Vagina (tissue), 2 donors: ENCODE results near the gene EYA4. TPM values are rescaled to one million over a fixed set of nuclear protein-coding genes. Genes with fewer than 3 reads are reported as not detected.

Experiments
- DNase-seq, 2 donors: peaks; one replicate each; pipeline ENCODE4 v3.0.0-alpha.2; 2017; ENCODE audit errors: extremely low spot score in 2 of 2
- H3K27ac ChIP-seq: fragments of 200-600 bp; sonication (generic); one replicate; pipeline ENCODE4 v1.5.1; 2019
- H3K27me3 ChIP-seq: fragments of 200-600 bp; sonication (generic); one replicate; pipeline ENCODE4 v1.5.1; 2019
- H3K36me3 ChIP-seq, 2 donors: fragments of 200-600 bp; sonication (generic); one replicate each; pipeline ENCODE4 v1.5.1; 2017 to 2019
- H3K4me1 ChIP-seq: fragments of 200-600 bp; sonication (generic); one replicate; pipeline ENCODE4 v1.5.1; 2019
- H3K4me3 ChIP-seq, 2 donors: fragments of 200-600 bp; sonication (generic); 1 replicate in 1 of 2; 2 replicates in 1 of 2; pipeline ENCODE4 v1.5.1; 2016 to 2019
- H3K9me3 ChIP-seq: fragments of 200-600 bp; sonication (generic); one replicate; pipeline ENCODE4 v1.5.1; 2019
- CTCF ChIP-seq, 3 experiments: fragments of 450-650 bp in 2 of 3; fragments of 200-600 bp in 1 of 3; sonication (generic) in 1 of 3; IDR thresholded peaks; one replicate each; pipeline ENCODE4 v1.5.1; 2017 to 2019; ENCODE audit warnings: antibody characterized with exemption in 3 of 3, mild to moderate bottlenecking in 2 of 3, moderate library complexity in 2 of 3
- POLR2A ChIP-seq, 2 donors: fragments of 450-650 bp; IDR thresholded peaks; one replicate each; pipeline ENCODE4 v1.6.1; 2017; ENCODE audit warnings: antibody characterized with exemption in 2 of 2, mild to moderate bottlenecking in 2 of 2, moderate library complexity in 2 of 2
- POLR2AphosphoS5 ChIP-seq, 2 donors: sonication (generic); formaldehyde crosslinking; IDR thresholded peaks; one replicate each; pipeline ENCODE4 v1.9.0; 2017; ENCODE audit warnings: antibody characterized with exemption in 2 of 2, mild to moderate bottlenecking in 2 of 2, low read depth in 1 of 2; ENCODE audit not compliant: insufficient read depth in 1 of 2
- intact Hi-C: fragments of 100-400 bp; cut with DNase I; formaldehyde crosslinking; loops from one replicate; pipeline ENCODE4 v1.15.1; 2023
- total RNA-seq: library from RNA; depleted of rRNA; stranded (reverse); fragments of >200 nt; gene quantifications from one replicate; pipeline ENCODE4 v1.2.3, GENCODE V29; 2016

EYA4 gene
- total RNA-seq, 1 donor from 2014 or later = 18.7 TPM

GRCh38 chr6:133277900-133278545 is 36.9 kb downstream of the EYA4 start:
- Histone ChIP-seq H3K36me3 (no peaks in the 10 kb centered on the region), H3K27me3 (no peaks in the 10 kb centered on the region), H3K4me1 (no peaks in the 10 kb centered on the region), H3K27ac (no peak overlapping the region), H3K9me3 (no peaks in the 10 kb centered on the region), H3K4me3 (no peak overlapping the region)
- no peak for DNase-seq
- intact Hi-C loops = no loop called here
- no peak for TF ChIP-seq POLR2A (IDR thresholded peaks at IDR 0.05)
- no peak for TF ChIP-seq CTCF (IDR thresholded peaks at IDR 0.05)
- TF ChIP-seq POLR2AphosphoS5 (IDR thresholded peaks at IDR 0.05; ENCODE audit: insufficient read depth in 1 of 2, low read depth in 1 of 2) = no peak

GRCh38 chr6:133286765-133287164 is 45.6 kb downstream of the EYA4 start:
- no peaks in the 10 kb centered on the region for H3K27me3 ChIP-seq
- H3K27ac ChIP-seq = no peak overlapping the region
- no peak overlapping the region for H3K4me3 ChIP-seq
- DNase-seq = no peak
- H3K4me1 ChIP-seq = no peaks in the 10 kb centered on the region
- H3K9me3 ChIP-seq = no peaks in the 10 kb centered on the region
- no peaks in the 10 kb centered on the region for H3K36me3 ChIP-seq
- intact Hi-C loops = no loop called here
- TF ChIP-seq POLR2A (IDR thresholded peaks at IDR 0.05) (no peak), CTCF (IDR thresholded peaks at IDR 0.05) (no peak), POLR2AphosphoS5 (IDR thresholded peaks at IDR 0.05; ENCODE audit: insufficient read depth in 1 of 2, low read depth in 1 of 2) (no peak)

GRCh38 chr6:133288662-133289061 is 47.5 kb downstream of the EYA4 start:
- H3K36me3 ChIP-seq = no peaks in the 10 kb centered on the region
- TF ChIP-seq CTCF (IDR thresholded peaks at IDR 0.05) (no peak), POLR2AphosphoS5 (IDR thresholded peaks at IDR 0.05; ENCODE audit: insufficient read depth in 1 of 2, low read depth in 1 of 2) (no peak), POLR2A (IDR thresholded peaks at IDR 0.05) (no peak)
- no peak for DNase-seq
- no peaks in the 10 kb centered on the region for H3K4me1 ChIP-seq
- no peaks in the 10 kb centered on the region for H3K9me3 ChIP-seq
- intact Hi-C loops = no loop called here
- no peaks in the 10 kb centered on the region for H3K27me3 ChIP-seq
- no peak overlapping the region for H3K4me3 ChIP-seq
- no peak overlapping the region for H3K27ac ChIP-seq

- DNase-seq = no peak
- intact Hi-C loops = no loop called here
- no peak overlapping the region for H3K27ac ChIP-seq
- H3K9me3 ChIP-seq = no peaks in the 10 kb centered on the region
- H3K4me3 ChIP-seq = no peak overlapping the region
- TF ChIP-seq CTCF (IDR thresholded peaks at IDR 0.05) (no peak), POLR2A (IDR thresholded peaks at IDR 0.05) (no peak), POLR2AphosphoS5 (IDR thresholded peaks at IDR 0.05; ENCODE audit: insufficient read depth in 1 of 2, low read depth in 1 of 2) (no peak)
- H3K4me1 ChIP-seq = no peaks in the 10 kb centered on the region
- no peaks in the 10 kb centered on the region for H3K27me3 ChIP-seq
- no peaks in the 10 kb centered on the region for H3K36me3 ChIP-seq
These were observed 48.7 kb downstream of the EYA4 start for GRCh38 chr6:133289733-133290306.

- intact Hi-C loops = no loop called here
- Histone ChIP-seq H3K4me1 (no peaks in the 10 kb centered on the region), H3K9me3 (no peaks in the 10 kb centered on the region), H3K27me3 (no peaks in the 10 kb centered on the region), H3K36me3 (no peaks in the 10 kb centered on the region), H3K4me3 (no peak overlapping the region), H3K27ac (no peak overlapping the region)
- TF ChIP-seq POLR2A (IDR thresholded peaks at IDR 0.05) (no peak), POLR2AphosphoS5 (IDR thresholded peaks at IDR 0.05; ENCODE audit: insufficient read depth in 1 of 2, low read depth in 1 of 2) (no peak), CTCF (IDR thresholded peaks at IDR 0.05) (no peak)
- no peak for DNase-seq
These were observed 49.8 kb downstream of the EYA4 start for GRCh38 chr6:133290930-133291329.
